Body of pancreas (tissue), 4 donors: ENCODE results near the gene NKD1.

Source experiments
- POLR2A ChIP-seq, 3 donors: fragments of 450-650 bp; IDR thresholded peaks; one replicate each; pipeline ENCODE4 v1.6.1; 2016; ENCODE audit warnings: antibody characterized with exemption in 3 of 3, mild to moderate bottlenecking in 2 of 3
- TF ChIP-seq, protein P1 (sequence below), 7 experiments: fragments of 450-650 bp in 4 of 7; fragments of 200-600 bp in 3 of 7; sonication (generic) in 3 of 7; IDR thresholded peaks; one replicate each; pipeline ENCODE4 v1.5.1; 2016 to 2019; ENCODE audit warnings: antibody characterized with exemption in 7 of 7

DNA sequence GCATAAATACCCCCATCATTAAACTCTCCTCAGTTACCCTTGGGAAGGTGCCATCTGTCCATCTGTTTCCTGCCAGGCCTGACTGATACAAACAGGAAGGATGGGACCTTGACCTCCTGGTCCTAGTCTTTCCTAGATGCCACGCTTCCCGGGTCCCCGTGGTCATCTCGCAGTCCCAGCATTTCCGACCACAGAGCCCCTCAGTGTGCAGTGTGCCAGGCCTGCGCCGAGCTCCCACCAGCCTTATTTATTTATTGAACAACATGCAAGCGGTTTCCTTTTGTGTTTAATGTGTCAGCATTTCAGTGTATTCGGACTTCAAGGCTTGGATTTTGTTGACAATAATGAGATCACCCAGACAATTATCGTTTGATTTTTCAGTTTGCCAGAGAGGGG is 45.6 kb upstream of the NKD1 start:
- TF ChIP-seq, protein P1, sequence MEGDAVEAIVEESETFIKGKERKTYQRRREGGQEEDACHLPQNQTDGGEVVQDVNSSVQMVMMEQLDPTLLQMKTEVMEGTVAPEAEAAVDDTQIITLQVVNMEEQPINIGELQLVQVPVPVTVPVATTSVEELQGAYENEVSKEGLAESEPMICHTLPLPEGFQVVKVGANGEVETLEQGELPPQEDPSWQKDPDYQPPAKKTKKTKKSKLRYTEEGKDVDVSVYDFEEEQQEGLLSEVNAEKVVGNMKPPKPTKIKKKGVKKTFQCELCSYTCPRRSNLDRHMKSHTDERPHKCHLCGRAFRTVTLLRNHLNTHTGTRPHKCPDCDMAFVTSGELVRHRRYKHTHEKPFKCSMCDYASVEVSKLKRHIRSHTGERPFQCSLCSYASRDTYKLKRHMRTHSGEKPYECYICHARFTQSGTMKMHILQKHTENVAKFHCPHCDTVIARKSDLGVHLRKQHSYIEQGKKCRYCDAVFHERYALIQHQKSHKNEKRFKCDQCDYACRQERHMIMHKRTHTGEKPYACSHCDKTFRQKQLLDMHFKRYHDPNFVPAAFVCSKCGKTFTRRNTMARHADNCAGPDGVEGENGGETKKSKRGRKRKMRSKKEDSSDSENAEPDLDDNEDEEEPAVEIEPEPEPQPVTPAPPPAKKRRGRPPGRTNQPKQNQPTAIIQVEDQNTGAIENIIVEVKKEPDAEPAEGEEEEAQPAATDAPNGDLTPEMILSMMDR (IDR thresholded peaks at IDR 0.05) = no peak
- TF ChIP-seq POLR2A (IDR thresholded peaks at IDR 0.05) = no peak
